ENCODE data around the gene RHCE.
A peak's percentile ranks its signal among the peaks of the same experiment; 100 is the strongest.
"Not testable (repeated sequence)": the region's sequence is repeated elsewhere in the genome, so short reads cannot be mapped to it uniquely, and the experiment has no call there.

The RHCE gene

GRCh38 chr1:25432749-25433388 is 12.2 kb upstream of the RHCE start:
- no peak for DNase-seq

- DNase-seq = no peak
Observed at GRCh38 chr1:25431955-25432719, 11.5 kb upstream of the RHCE start.

GRCh38 chr1:25430967-25431881 is 10.6 kb upstream of the RHCE start:
- DNase-seq = no peak

GRCh38 chr1:25430073-25430966 is 9.7 kb upstream of the RHCE start, which contains the start of gene MACO1:
MACO1 (plus strand) TSS chr1:25430897; CDS start chr1:25431099, 202 bp downstream.
- peak; percentile 99 for DNase-seq

- no peak for DNase-seq
Observed at GRCh38 chr1:25428475-25429166, 8.0 kb upstream of the RHCE start.

- no peak for DNase-seq
Observed at GRCh38 chr1:25427696-25428095, 7.1 kb upstream of the RHCE start.

- DNase-seq = no peak
Observed at GRCh38 chr1:25425098-25426085, 4.8 kb upstream of the RHCE start.

GRCh38 chr1:25423206-25423605 is 2.6 kb upstream of the RHCE start:
- not testable (repeated sequence) for DNase-seq

GRCh38 chr1:25419339-25419738 is 1.3 kb downstream of the RHCE start:
- not testable (repeated sequence) for DNase-seq

GRCh38 chr1:25417280-25417679 is 3.3 kb downstream of the RHCE start:
- not testable (repeated sequence) for DNase-seq

GRCh38 chr1:25414578-25414977 is 6.0 kb downstream of the RHCE start:
- DNase-seq = not testable (repeated sequence)

GRCh38 chr1:25414157-25414556 is 6.5 kb downstream of the RHCE start:
- not testable (repeated sequence) for DNase-seq

GRCh38 chr1:25412872-25413623 is 7.6 kb downstream of the RHCE start:
- not testable (repeated sequence) for DNase-seq

GRCh38 chr1:25409641-25410427 is 10.8 kb downstream of the RHCE start:
- DNase-seq = not testable (repeated sequence)

GRCh38 chr1:25405731-25406305 is 14.8 kb downstream of the RHCE start:
- not testable (repeated sequence) for DNase-seq

GRCh38 chr1:25402947-25403803 is 17.4 kb downstream of the RHCE start:
- not testable (repeated sequence) for DNase-seq

- not testable (repeated sequence) for DNase-seq
Observed at GRCh38 chr1:25398079-25398478, 22.5 kb downstream of the RHCE start.

Data from DMS79 treated with DMSO at 0.1 percent for 48 hours (cell line).